Body of pancreas (tissue), 4 donors: ENCODE data around the gene CACNA1G. TPM values are rescaled to one million over a fixed set of nuclear protein-coding genes. Genes with fewer than 3 reads are reported as not detected.

Experiments used
- ATAC-seq: fragments of 150-250 bp; one replicate; pipeline ENCODE4 v1.9.1; 2016
- DNase-seq, 4 donors: peaks; one replicate each; pipeline ENCODE4 v3.0.0-alpha.2; 2019
- H3K27ac ChIP-seq, 4 donors: fragments of 200-600 bp; sonication (generic); 1 replicate in 3 of 4; 2 replicates in 1 of 4; pipeline versions ENCODE4 v1.5.1 to v1.6.1; 2016 to 2019; ENCODE audit warnings: mild to moderate bottlenecking in 1 of 4, mixed read lengths in 1 of 4, moderate library complexity in 1 of 4
- H3K27me3 ChIP-seq, 2 donors: fragments of 200-600 bp; sonication (generic); one replicate each; pipeline ENCODE4 v1.6.0; 2016; ENCODE audit warnings: mild to moderate bottlenecking in 1 of 2
- H3K36me3 ChIP-seq, 2 donors: fragments of 200-600 bp; sonication (generic); replicated peaks in 1 of 2; 2 replicates each; pipeline ENCODE4 v1.5.1; 2016; ENCODE audit warnings: low read depth in 2 of 2; ENCODE audit not compliant: insufficient read depth in 1 of 2
- H3K4me1 ChIP-seq: fragments of 200-600 bp; sonication (generic); one replicate; pipeline ENCODE4 v1.6.0; 2016
- H3K4me3 ChIP-seq, 2 donors: fragments of 200-600 bp; sonication (generic); 1 replicate in 1 of 2; 2 replicates in 1 of 2; pipeline ENCODE4 v1.5.1; 2016 to 2019
- H3K9me3 ChIP-seq, 3 donors: fragments of 200-600 bp; sonication (generic); 1 replicate in 2 of 3; 2 replicates in 1 of 3; pipeline ENCODE4 v1.5.1; 2016
- POLR2A ChIP-seq, 3 donors: fragments of 450-650 bp; IDR thresholded peaks; one replicate each; pipeline ENCODE4 v1.6.1; 2016; ENCODE audit warnings: antibody characterized with exemption in 3 of 3, mild to moderate bottlenecking in 2 of 3
- WGBS, 2 donors: methylation state at CpG; one replicate each; pipeline ENCODE4 v1.1.5; 2017; 5-methylcytosine and 5-hydroxymethylcytosine counted together
- intact Hi-C: fragments of 100-400 bp; cut with DNase I; formaldehyde crosslinking; loops from one replicate; pipeline ENCODE4 v1.15.1; 2023
- total RNA-seq, 2 donors: library from RNA; depleted of rRNA; stranded (reverse); fragments of >200 nt; gene quantifications; one replicate each; pipeline ENCODE4 v1.1.0, GENCODE V29; 2016
- TF ChIP-seq, protein P1 (sequence below), 7 experiments: fragments of 450-650 bp in 4 of 7; fragments of 200-600 bp in 3 of 7; sonication (generic) in 3 of 7; IDR thresholded peaks; one replicate each; pipeline ENCODE4 v1.5.1; 2016 to 2019; ENCODE audit warnings: antibody characterized with exemption in 7 of 7

The CACNA1G gene
- total RNA-seq, 2 donors from 2014 or later: 0.26 to 0.33 TPM

- intact Hi-C loops: no loop called here
- H3K4me3 ChIP-seq: no peak overlapping the region
- H3K4me1 ChIP-seq: peaks cover 1% of the 10 kb centered on the region
- H3K27ac ChIP-seq: no peak overlapping the region
- TF ChIP-seq, protein P1, sequence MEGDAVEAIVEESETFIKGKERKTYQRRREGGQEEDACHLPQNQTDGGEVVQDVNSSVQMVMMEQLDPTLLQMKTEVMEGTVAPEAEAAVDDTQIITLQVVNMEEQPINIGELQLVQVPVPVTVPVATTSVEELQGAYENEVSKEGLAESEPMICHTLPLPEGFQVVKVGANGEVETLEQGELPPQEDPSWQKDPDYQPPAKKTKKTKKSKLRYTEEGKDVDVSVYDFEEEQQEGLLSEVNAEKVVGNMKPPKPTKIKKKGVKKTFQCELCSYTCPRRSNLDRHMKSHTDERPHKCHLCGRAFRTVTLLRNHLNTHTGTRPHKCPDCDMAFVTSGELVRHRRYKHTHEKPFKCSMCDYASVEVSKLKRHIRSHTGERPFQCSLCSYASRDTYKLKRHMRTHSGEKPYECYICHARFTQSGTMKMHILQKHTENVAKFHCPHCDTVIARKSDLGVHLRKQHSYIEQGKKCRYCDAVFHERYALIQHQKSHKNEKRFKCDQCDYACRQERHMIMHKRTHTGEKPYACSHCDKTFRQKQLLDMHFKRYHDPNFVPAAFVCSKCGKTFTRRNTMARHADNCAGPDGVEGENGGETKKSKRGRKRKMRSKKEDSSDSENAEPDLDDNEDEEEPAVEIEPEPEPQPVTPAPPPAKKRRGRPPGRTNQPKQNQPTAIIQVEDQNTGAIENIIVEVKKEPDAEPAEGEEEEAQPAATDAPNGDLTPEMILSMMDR (IDR thresholded peaks at IDR 0.05): no peak
- TF ChIP-seq POLR2A (IDR thresholded peaks at IDR 0.05): no peak
- H3K9me3 ChIP-seq: no peaks in the 10 kb centered on the region
- DNase-seq (no peak), ATAC-seq (no peak)
- WGBS, 2 donors: 75 to 76% methylated on average over 5 of the region's 5 CpGs
- H3K27me3 ChIP-seq: no peaks in the 10 kb centered on the region
- no peaks in the 10 kb centered on the region for H3K36me3 ChIP-seq
Observed at GRCh38 chr17:50598487-50598886, 38.0 kb downstream of the CACNA1G start.

DNA sequence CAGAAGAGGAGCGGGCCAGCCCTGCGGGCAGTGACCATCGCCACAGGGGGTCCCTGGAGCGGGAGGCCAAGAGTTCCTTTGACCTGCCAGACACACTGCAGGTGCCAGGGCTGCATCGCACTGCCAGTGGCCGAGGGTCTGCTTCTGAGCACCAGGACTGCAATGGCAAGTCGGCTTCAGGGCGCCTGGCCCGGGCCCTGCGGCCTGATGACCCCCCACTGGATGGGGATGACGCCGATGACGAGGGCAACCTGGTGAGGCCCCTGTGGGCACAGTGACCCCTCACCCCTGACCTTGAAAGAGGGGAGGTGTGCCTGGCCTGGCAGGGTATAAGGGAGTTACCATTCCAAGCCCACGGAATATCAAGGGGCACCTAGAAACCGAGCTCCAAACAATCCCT, 39.1 kb downstream of the CACNA1G start:
- Histone ChIP-seq H3K36me3 (no peaks in the 10 kb centered on the region), H3K27ac (no peak overlapping the region), H3K4me1 (peaks cover 5% of the 10 kb centered on the region), H3K4me3 (no peak overlapping the region), H3K9me3 (no peaks in the 10 kb centered on the region), H3K27me3 (no peaks in the 10 kb centered on the region)
- TF ChIP-seq, protein P1 (IDR thresholded peaks at IDR 0.05): no peak
- no peak for TF ChIP-seq POLR2A (IDR thresholded peaks at IDR 0.05)
- ATAC-seq (no peak), DNase-seq (no peak)
- WGBS, 2 donors: 86 to 95% methylated on average over 9 to 14 of the region's 15 CpGs
- intact Hi-C loops: no loop called here

DNA sequence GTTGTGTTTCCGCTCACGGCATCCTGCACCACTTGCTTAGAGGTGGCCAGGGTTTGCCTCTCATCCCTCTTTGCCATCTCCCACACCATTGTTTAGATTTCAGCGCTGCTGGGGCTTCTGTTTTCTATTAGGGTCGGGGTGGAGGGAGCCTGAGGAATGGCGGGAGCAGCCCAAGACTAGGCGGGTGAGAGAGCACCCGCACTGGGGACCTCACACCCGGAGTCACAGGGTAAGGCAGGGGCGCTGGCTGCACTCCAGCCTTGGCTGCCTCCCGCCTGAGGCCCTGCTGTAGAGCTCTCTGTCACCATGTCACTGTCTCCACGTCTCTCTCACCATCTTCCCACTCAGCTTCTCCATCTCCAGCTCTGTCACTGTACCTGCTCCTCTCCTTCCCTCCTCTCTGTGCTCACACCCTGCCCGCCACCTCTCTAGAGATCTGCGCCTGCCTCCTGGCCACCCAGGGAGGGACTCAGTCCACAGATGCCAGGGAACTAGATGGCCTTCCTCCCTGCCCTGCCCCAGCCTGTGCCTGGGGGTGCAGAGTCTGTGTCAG, 41.4 kb downstream of the CACNA1G start:
- intact Hi-C loops: no loop called here
- Histone ChIP-seq H3K27ac (no peak overlapping the region), H3K27me3 (no peaks in the 10 kb centered on the region), H3K36me3 (no peaks in the 10 kb centered on the region), H3K4me1 (peaks cover 8% of the 10 kb centered on the region), H3K9me3 (no peaks in the 10 kb centered on the region), H3K4me3 (no peak overlapping the region)
- ATAC-seq (no peak), DNase-seq (no peak)
- TF ChIP-seq POLR2A (IDR thresholded peaks at IDR 0.05): no peak
- TF ChIP-seq, protein P1 (IDR thresholded peaks at IDR 0.05): no peak
- WGBS, 2 donors: 67 to 74% methylated on average over 13 of the region's 13 CpGs

DNA sequence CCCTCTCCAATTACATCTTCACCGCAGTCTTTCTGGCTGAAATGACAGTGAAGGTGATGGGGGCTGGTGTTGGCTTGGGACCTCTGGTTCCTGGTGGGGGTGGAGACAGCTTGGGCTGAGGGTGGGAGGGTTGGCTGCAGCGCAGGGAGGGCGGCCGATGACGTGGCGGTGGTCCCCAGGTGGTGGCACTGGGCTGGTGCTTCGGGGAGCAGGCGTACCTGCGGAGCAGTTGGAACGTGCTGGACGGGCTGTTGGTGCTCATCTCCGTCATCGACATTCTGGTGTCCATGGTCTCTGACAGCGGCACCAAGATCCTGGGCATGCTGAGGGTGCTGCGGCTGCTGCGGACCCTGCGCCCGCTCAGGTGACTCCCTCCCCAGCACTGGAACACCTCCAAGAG, 42.3 kb downstream of the CACNA1G start:
- H3K4me3 ChIP-seq: no peak overlapping the region
- H3K9me3 ChIP-seq: no peaks in the 10 kb centered on the region
- H3K36me3 ChIP-seq: no peaks in the 10 kb centered on the region
- TF ChIP-seq, protein P1 (IDR thresholded peaks at IDR 0.05): no peak
- TF ChIP-seq POLR2A (IDR thresholded peaks at IDR 0.05): no peak
- 70% methylated on average over 18 of the region's 18 CpGs; no CpG with 5 or more reads in 1 of the 2 donors for WGBS, 2 donors
- DNase-seq (no peak), ATAC-seq (no peak)
- H3K27me3 ChIP-seq: no peaks in the 10 kb centered on the region
- no peak overlapping the region for H3K27ac ChIP-seq
- H3K4me1 ChIP-seq: peaks cover 8% of the 10 kb centered on the region
- intact Hi-C loops: no loop called here

GRCh38 chr17:50603340-50603739, 42.8 kb downstream of the CACNA1G start:
- 23 to 39% methylated on average over 5 to 9 of the region's 9 CpGs for WGBS, 2 donors
- no peak for TF ChIP-seq POLR2A (IDR thresholded peaks at IDR 0.05)
- TF ChIP-seq, protein P1 (IDR thresholded peaks at IDR 0.05): no peak
- Histone ChIP-seq H3K27ac (no peak overlapping the region), H3K4me1 (peaks cover 8% of the 10 kb centered on the region), H3K4me3 (no peak overlapping the region), H3K27me3 (no peaks in the 10 kb centered on the region), H3K9me3 (no peaks in the 10 kb centered on the region), H3K36me3 (no peaks in the 10 kb centered on the region)
- ATAC-seq: no peak
- intact Hi-C loops: no loop called here
- DNase-seq: no peak
